HepG2 (cell line): ENCODE results near the gene IGFN1. TPM values are rescaled to one million over a fixed set of nuclear protein-coding genes. Genes with fewer than 3 reads are reported as not detected.

ENCODE experiments used
- ATAC-seq: fragments of 200-7000 bp; cut with Tn5 transposase; 3 replicates; pipeline ENCODE4 v1.9.1; 2020; ENCODE audit warnings: mild to moderate bottlenecking, moderate library complexity
- BruUV-seq: library from RNA; stranded (reverse); fragments of 400-500 nt; replicated peaks from 2 replicates; lab custom pipeline; 2021; lab: Mats Ljungman, UMichigan
- CTCF ChIA-PET: fragments of 300-600 bp; formaldehyde crosslinking; extraction: SDS; loops from one replicate; lab custom pipeline; 2021; ENCODE audit warnings: low total read pairs, inconsistent platforms, low intra/inter-chr PET ratio; lab: Yijun Ruan, JAX
- POLR2A ChIA-PET: fragments of 350-600 bp; sonication (Branson Sonifier 250); formaldehyde crosslinking; loops from one replicate; lab custom pipeline; 2020; ENCODE audit warnings: antibody characterized with exemption, inconsistent platforms; lab: Yijun Ruan, JAX
- DNase-seq: peaks from one replicate; pipeline ENCODE4 v3.0.0-alpha.2; 2015; ENCODE audit warnings: low spot score
- FAIRE-seq: peaks from 3 replicates; lab custom pipeline; 2011; peaks lifted over from hg19 to GRCh38; lab: Jason Lieb, UNC
- H2AFZ ChIP-seq: one replicate; pipeline ENCODE4 v1.6.1; 2011; ENCODE audit warnings: low read length, inconsistent platforms
- H3K27ac ChIP-seq: fragments of 300-600 bp; 3 replicates; pipeline ENCODE4 v1.8.0; 2011; ENCODE audit warnings: mixed run types, mild to moderate bottlenecking, mixed read lengths, low read length, inconsistent platforms; ENCODE audit not compliant: insufficient read depth; ENCODE audit errors: extremely low read length
- H3K27me3 ChIP-seq, 2 experiments: fragments of 200-600 bp in 1 of 2; 2 replicates in 1 of 2; 3 replicates in 1 of 2; pipeline versions ENCODE4 v1.6.0 to v1.8.0; 2011; ENCODE audit warnings: low read length in 2 of 2, mild to moderate bottlenecking in 2 of 2, moderate library complexity in 2 of 2, inconsistent platforms in 1 of 2; ENCODE audit not compliant: insufficient read depth in 2 of 2, control insufficient read depth in 1 of 2
- H3K36me3 ChIP-seq, 2 experiments: fragments of 200-600 bp in 1 of 2; replicated peaks in 1 of 2; 2 replicates in 1 of 2; 3 replicates in 1 of 2; pipeline versions ENCODE4 v1.5.1 to v1.8.0; 2011; ENCODE audit warnings: low read length in 2 of 2, inconsistent platforms in 1 of 2; ENCODE audit not compliant: insufficient read depth in 2 of 2, control insufficient read depth in 1 of 2
- H3K4me1 ChIP-seq: 2 replicates; pipeline ENCODE4 v1.5.1; 2012; ENCODE audit warnings: low read length, inconsistent platforms; ENCODE audit not compliant: insufficient read depth
- H3K4me2 ChIP-seq: 2 replicates; pipeline ENCODE4 v1.6.0; 2011; ENCODE audit warnings: low read depth, low read length, inconsistent platforms
- H3K4me3 ChIP-seq, 3 experiments: fragments of 200-600 bp in 1 of 3; sonication (generic), shearing (Covaris generic) in 1 of 3; replicated peaks in 1 of 3; 2 replicates each; pipeline ENCODE4 v1.5.1; 2011 to 2016; ENCODE audit warnings: low read length in 3 of 3, inconsistent platforms in 2 of 3, low read depth in 2 of 3, mild to moderate bottlenecking in 2 of 3, control low read depth in 1 of 3, mixed read lengths in 1 of 3; ENCODE audit not compliant: insufficient read depth in 1 of 3
- H3K79me2 ChIP-seq: one replicate; pipeline ENCODE4 v1.6.1; 2011; ENCODE audit warnings: low read length, inconsistent platforms; ENCODE audit not compliant: insufficient read depth
- H3K9ac ChIP-seq: 2 replicates; pipeline ENCODE4 v1.6.0; 2011; ENCODE audit warnings: mild to moderate bottlenecking, low read depth, low read length, inconsistent platforms; ENCODE audit not compliant: insufficient read depth
- H3K9me3 ChIP-seq: 2 replicates; pipeline ENCODE4 v1.5.1; 2012; ENCODE audit warnings: mild to moderate bottlenecking, low read length
- H4K20me1 ChIP-seq: 2 replicates; pipeline ENCODE4 v1.6.0; 2011; ENCODE audit warnings: inconsistent platforms, mild to moderate bottlenecking, low read length, moderate library complexity; ENCODE audit not compliant: insufficient read depth
- E2F2 ChIP-seq: sonication (generic); formaldehyde crosslinking; IDR thresholded peaks from 2 replicates; pipeline ENCODE4 v1.4.0; 2020; ENCODE audit warnings: missing genetic modification reagents, borderline replicate concordance
- GABPA ChIP-seq, 2 experiments: IDR thresholded peaks; 2 replicates each; pipeline ENCODE4 v1.6.1; 2011 to 2016; ENCODE audit warnings: low read depth in 2 of 2, low read length in 1 of 2, missing biosample characterization in 1 of 2, missing genetic modification characterization in 1 of 2
- GMEB2 ChIP-seq: IDR thresholded peaks from 2 replicates; pipeline ENCODE4 v1.6.1; 2016; ENCODE audit warnings: missing biosample characterization, missing genetic modification reagents, low read depth
- HCFC1 ChIP-seq: fragments of 150-350 bp; IDR thresholded peaks from 2 replicates; pipeline ENCODE4 v1.6.1; 2014; ENCODE audit warnings: low read depth, low read length
- PBX3 ChIP-seq: sonication (generic); formaldehyde crosslinking; IDR thresholded peaks from 2 replicates; pipeline ENCODE4 v1.8.1; 2023; ENCODE audit warnings: missing genetic modification reagents, inconsistent platforms, borderline replicate concordance
- SNAI1 ChIP-seq: sonication (generic); formaldehyde crosslinking; IDR thresholded peaks from 2 replicates; pipeline ENCODE4 v1.5.0; 2020; ENCODE audit warnings: mild to moderate bottlenecking, missing genetic modification reagents, borderline replicate concordance
- STAT5B ChIP-seq: sonication (generic); formaldehyde crosslinking; IDR thresholded peaks from 2 replicates; pipeline ENCODE4 v1.4.0; 2020; ENCODE audit warnings: missing genetic modification reagents
- ZBTB3 ChIP-seq: sonication (generic); formaldehyde crosslinking; IDR thresholded peaks from 2 replicates; pipeline ENCODE4 v1.4.0; 2020; ENCODE audit warnings: low read depth, mild to moderate bottlenecking, moderate library complexity, missing genetic modification reagents, borderline replicate concordance
- ZNF567 ChIP-seq: sonication (generic); formaldehyde crosslinking; IDR thresholded peaks from 2 replicates; pipeline ENCODE4 v1.8.1; 2023; ENCODE audit warnings: mild to moderate bottlenecking, missing genetic modification reagents, borderline replicate concordance
- ZNF629 ChIP-seq: sonication (generic); formaldehyde crosslinking; conservative IDR thresholded peaks from 2 replicates; pipeline ENCODE4 v1.5.0; 2020; ENCODE audit warnings: missing genetic modification reagents
- ZNF761 ChIP-seq: sonication (generic); formaldehyde crosslinking; conservative IDR thresholded peaks from 2 replicates; pipeline ENCODE4 v1.4.0; 2020; ENCODE audit warnings: mild to moderate bottlenecking, missing genetic modification reagents
- WGBS: methylation state at CpG from one replicate; pipeline ENCODE4 v1.1.6; 2017; ENCODE audit warnings: low lambda C conversion rate; 5-methylcytosine and 5-hydroxymethylcytosine counted together
- in situ Hi-C: cut with HindIII; loops from 2 replicates; pipeline ENCODE4 v1.10.0; 2017; ENCODE audit warnings: low pct_unique_long_range_greater_than_20kb; ENCODE audit not compliant: extremely low pct_ligation_motif_present
- intact Hi-C: fragments of 100-400 bp; cut with micrococcal nuclease; formaldehyde crosslinking; loops from one replicate; pipeline ENCODE4 v1.10.0; 2022; ENCODE audit not compliant: unreplicated experiment
- polyA plus RNA-seq, 8 experiments: library from polyadenylated mRNA; depleted of rRNA in 3 of 8; stranded (reverse) in 7 of 8; unstranded in 1 of 8; fragments of >200 nt; fragmentation: Illumina TruSeq in 4 of 8; extraction: Trizol in 4 of 8; gene quantifications; 2 replicates each; pipeline versions ENCODE4 v1.2.1 to v1.2.3, GENCODE V29; 2011 to 2016; ENCODE audit warnings: low read depth in 4 of 8, missing spikeins in 1 of 8, mixed read lengths in 1 of 8; ENCODE audit not compliant: insufficient read depth in 1 of 8
- total RNA-seq, 5 experiments: library from RNA; depleted of rRNA; stranded (reverse); fragments of >200 nt; fragmentation: Illumina TruSeq; extraction: Trizol; gene quantifications; 2 replicates each; pipeline ENCODE4 v1.2.3, GENCODE V29; 2016; ENCODE audit warnings: low read depth in 1 of 5
- TF ChIP-seq, protein P1 (sequence below): IDR thresholded peaks from 2 replicates; pipeline ENCODE4 v1.6.1; 2016

The IGFN1 gene
- total and polyA plus RNA-seq, 2 of the 13 experiments (the other 11 are each of a cell fraction or from before 2014, with no cell fraction given): 0.04 to 0.05 TPM

GRCh38 chr1:201145132-201145531 lies 45.5 kb upstream of the IGFN1 start:
- TF ChIP-seq ZNF567 (CRISPR knock-in tag) (no peak), PBX3 (no peak), ZNF761 (CRISPR knock-in tag) (no peak), ZBTB3 (CRISPR knock-in tag) (no peak), HCFC1 (no peak), E2F2 (CRISPR knock-in tag) (no peak), GMEB2 (CRISPR knock-in tag) (no peak), STAT5B (CRISPR knock-in tag) (no peak), SNAI1 (CRISPR knock-in tag) (no peak), GABPA (IDR thresholded peaks at IDR 0.05; ENCODE audit: low read depth, low read length) (no peak), GABPA (CRISPR knock-in tag; IDR thresholded peaks at IDR 0.05; ENCODE audit: low read depth) (no peak), ZNF629 (CRISPR knock-in tag) (no peak)
- TF ChIP-seq, protein P1, sequence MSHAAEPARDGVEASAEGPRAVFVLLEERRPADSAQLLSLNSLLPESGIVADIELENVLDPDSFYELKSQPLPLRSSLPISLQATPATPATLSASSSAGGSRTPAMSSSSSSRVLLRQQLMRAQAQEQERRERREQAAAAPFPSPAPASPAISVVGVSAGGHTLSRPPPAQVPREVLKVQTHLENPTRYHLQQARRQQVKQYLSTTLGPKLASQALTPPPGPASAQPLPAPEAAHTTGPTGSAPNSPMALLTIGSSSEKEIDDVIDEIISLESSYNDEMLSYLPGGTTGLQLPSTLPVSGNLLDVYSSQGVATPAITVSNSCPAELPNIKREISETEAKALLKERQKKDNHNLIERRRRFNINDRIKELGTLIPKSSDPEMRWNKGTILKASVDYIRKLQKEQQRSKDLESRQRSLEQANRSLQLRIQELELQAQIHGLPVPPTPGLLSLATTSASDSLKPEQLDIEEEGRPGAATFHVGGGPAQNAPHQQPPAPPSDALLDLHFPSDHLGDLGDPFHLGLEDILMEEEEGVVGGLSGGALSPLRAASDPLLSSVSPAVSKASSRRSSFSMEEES (CRISPR knock-in tag): no peak
- BruUV-seq: no TSS peak
- no peak overlapping the region for H3K4me2 ChIP-seq
- no peaks in the 10 kb centered on the region for H3K27me3 ChIP-seq
- H3K36me3 ChIP-seq: peaks cover 33 to 94% of the 10 kb centered on the region in 2 experiments
- CTCF ChIA-PET: no interaction called here
- 0 out of 2 replicates have a peak, but pooled peaks cover 4% of the 10 kb centered on the region for H4K20me1 ChIP-seq
- H3K79me2 ChIP-seq: no peaks in the 10 kb centered on the region
- intact Hi-C loops (no loop called here), in situ Hi-C loops (loop anchor here (5.0 kb wide), 1 partner anchor 72 kb away; no protein-coding TSS in a partner anchor)
- POLR2A ChIA-PET: no interaction called here
- H3K9me3 ChIP-seq: no peaks in the 10 kb centered on the region
- H3K27ac ChIP-seq: no peak overlapping the region
- 90% methylated on average over 1 of the region's 3 CpGs for WGBS
- DNase-seq (no peak), ATAC-seq (no peak), FAIRE-seq (no peak)
- H3K4me1 ChIP-seq: no peaks in the 10 kb centered on the region
- H3K4me3 ChIP-seq: no peak overlapping the region
- H2AFZ ChIP-seq: no peak overlapping the region
- no peak overlapping the region for H3K9ac ChIP-seq
